Activated T-helper 1 cell treated with anti-CD3 and anti-CD28 coated beads, Interleukin-12 subunit alpha, Interleukin-12 subunit beta, Interleukin-2, Interleukin-4 antibody, amounts not matched to agents 30 ng/mL and 10 ng/mL and 1 ng/mL, durations not matched to agents 14 hours and 24 hours and 36 hours (primary cell): Measurements from ENCODE around the gene PNMT. TPM values are rescaled to one million over a fixed set of nuclear protein-coding genes. Genes with fewer than 3 reads are reported as not detected.
"Not testable (repeated sequence)": the region's sequence is repeated elsewhere in the genome, so short reads cannot be mapped to it uniquely, and the experiment has no call there.

ENCODE experiments used
- DNase-seq: peaks from one replicate; pipeline ENCODE4 v3.0.0; 2021; ENCODE audit warnings: low spot score
- H3K27ac Mint-ChIP-seq: one replicate; pipeline ENCODE4 v1.8.0; 2021; ENCODE audit warnings: mild to moderate bottlenecking, mixed read lengths
- H3K27me3 Mint-ChIP-seq: one replicate; pipeline ENCODE4 v1.8.0; 2022; ENCODE audit warnings: mild to moderate bottlenecking, moderate library complexity, mixed read lengths; ENCODE audit not compliant: insufficient read depth
- H3K36me3 Mint-ChIP-seq: one replicate; pipeline ENCODE4 v1.8.0; 2021; ENCODE audit warnings: low read depth, mixed read lengths
- H3K4me1 Mint-ChIP-seq: one replicate; pipeline ENCODE4 v1.8.0; 2021; ENCODE audit warnings: low read depth, mixed read lengths
- H3K4me3 Mint-ChIP-seq: one replicate; pipeline ENCODE4 v1.8.0; 2021; ENCODE audit warnings: mild to moderate bottlenecking, moderate library complexity, mixed read lengths
- H3K9me3 Mint-ChIP-seq: one replicate; pipeline ENCODE4 v1.8.0; 2021; ENCODE audit warnings: mixed read lengths
- intact Hi-C: fragments of 100-400 bp; cut with micrococcal nuclease; formaldehyde crosslinking; loops from one replicate; pipeline ENCODE4 v1.15.1; 2024
- total RNA-seq: library from RNA; stranded (reverse); gene quantifications from 2 replicates; pipeline ENCODE4 v1.2.3, GENCODE V29; 2022

PNMT gene
- total RNA-seq, 1 donor from 2014 or later: not detected

DNA sequence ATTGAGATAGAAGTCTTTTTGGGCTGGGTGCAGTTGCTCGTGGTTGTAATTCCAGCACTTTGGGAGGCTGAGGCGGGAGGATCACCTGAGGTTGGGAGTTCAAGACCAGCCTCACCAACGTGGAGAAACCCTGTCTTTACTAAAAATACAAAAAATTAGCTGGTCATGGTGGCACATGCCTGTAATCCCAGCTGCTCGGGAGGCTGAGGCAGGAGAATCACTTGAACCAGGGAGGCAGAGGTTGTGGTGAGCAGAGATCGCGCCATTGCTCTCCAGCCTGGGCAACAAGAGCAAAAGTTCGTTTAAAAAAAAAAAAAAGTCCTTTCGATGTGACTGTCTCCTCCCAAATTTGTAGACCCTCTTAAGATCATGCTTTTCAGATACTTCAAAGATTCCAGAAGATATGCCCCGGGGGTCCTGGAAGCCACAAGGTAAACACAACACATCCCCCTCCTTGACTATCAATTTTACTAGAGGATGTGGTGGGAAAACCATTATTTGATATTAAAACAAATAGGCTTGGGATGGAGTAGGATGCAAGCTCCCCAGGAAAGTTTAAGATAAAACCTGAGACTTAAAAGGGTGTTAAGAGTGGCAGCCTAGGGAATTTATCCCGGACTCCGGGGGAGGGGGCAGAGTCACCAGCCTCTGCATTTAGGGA is 31.0 kb downstream of the PNMT start:
- intact Hi-C loops, H3K36me3 Mint-ChIP-seq, H3K27ac Mint-ChIP-seq, H3K9me3 Mint-ChIP-seq, H3K4me1 Mint-ChIP-seq, H3K4me3 Mint-ChIP-seq, DNase-seq: not testable (repeated sequence)
- peaks cover 45% of the 10 kb centered on the region for H3K27me3 Mint-ChIP-seq

DNA sequence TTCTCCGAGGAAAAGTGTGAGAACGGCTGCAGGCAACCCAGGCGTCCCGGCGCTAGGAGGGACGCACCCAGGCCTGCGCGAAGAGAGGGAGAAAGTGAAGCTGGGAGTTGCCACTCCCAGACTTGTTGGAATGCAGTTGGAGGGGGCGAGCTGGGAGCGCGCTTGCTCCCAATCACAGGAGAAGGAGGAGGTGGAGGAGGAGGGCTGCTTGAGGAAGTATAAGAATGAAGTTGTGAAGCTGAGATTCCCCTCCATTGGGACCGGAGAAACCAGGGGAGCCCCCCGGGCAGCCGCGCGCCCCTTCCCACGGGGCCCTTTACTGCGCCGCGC is 31.5 kb downstream of the PNMT start, which contains the start of gene ERBB2:
ERBB2 (plus strand) TSS at position 247 of the 330 bp plus-strand sequence. CDS start 175 bp downstream, outside the sequence.
- no peak for DNase-seq
- Mint-ChIP-seq H3K4me1 (peaks cover 7% of the 10 kb centered on the region), H3K27ac (no peak within 1 kb of the TSS), H3K36me3 (peaks cover 2% of the 10 kb centered on the region), H3K4me3 (no peak within 1 kb of the TSS), H3K9me3 (no peaks in the 10 kb centered on the region), H3K27me3 (peaks cover 45% of the 10 kb centered on the region)
- intact Hi-C loops: no loop called here

DNA sequence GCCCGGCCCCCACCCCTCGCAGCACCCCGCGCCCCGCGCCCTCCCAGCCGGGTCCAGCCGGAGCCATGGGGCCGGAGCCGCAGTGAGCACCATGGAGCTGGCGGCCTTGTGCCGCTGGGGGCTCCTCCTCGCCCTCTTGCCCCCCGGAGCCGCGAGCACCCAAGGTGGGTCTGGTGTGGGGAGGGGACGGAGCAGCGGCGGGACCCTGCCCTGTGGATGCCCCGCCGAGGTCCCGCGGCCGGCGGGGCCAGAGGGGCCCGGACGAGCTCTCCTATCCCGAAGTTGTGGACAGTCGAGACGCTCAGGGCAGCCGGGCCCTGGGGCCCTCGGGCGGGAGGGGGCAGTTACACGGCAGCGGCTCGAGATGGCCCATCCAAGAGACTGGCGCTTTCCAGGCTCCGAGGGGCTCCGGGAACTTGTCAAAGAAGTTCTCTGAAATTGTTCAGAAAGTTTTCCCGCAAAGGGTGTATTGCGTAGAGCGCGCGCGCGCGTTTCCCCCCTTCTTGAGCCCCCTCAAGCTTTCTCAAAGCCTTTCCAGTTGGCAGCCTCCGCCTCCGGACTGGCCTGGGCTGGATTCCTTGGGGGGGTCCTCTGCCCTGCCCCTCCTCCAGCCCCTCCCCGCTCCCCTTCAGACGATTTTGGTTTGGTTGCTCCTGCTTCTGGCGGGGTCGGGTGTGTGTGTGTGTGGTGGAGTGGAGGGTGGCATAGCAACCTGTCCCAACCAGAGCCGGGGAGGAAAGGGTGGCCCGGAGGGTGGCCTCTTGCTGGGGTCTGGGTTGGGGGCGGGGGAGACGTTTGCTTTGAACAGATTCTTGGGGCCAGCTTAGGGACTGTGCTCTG is 32.1 kb downstream of the PNMT start:
- Mint-ChIP-seq H3K36me3 (peaks cover 2% of the 10 kb centered on the region), H3K9me3 (no peaks in the 10 kb centered on the region), H3K4me1 (peaks cover 7% of the 10 kb centered on the region), H3K27ac (no peak overlapping the region), H3K27me3 (peaks cover 45% of the 10 kb centered on the region), H3K4me3 (no peak overlapping the region)
- intact Hi-C loops: no loop called here
- no peak for DNase-seq

DNA sequence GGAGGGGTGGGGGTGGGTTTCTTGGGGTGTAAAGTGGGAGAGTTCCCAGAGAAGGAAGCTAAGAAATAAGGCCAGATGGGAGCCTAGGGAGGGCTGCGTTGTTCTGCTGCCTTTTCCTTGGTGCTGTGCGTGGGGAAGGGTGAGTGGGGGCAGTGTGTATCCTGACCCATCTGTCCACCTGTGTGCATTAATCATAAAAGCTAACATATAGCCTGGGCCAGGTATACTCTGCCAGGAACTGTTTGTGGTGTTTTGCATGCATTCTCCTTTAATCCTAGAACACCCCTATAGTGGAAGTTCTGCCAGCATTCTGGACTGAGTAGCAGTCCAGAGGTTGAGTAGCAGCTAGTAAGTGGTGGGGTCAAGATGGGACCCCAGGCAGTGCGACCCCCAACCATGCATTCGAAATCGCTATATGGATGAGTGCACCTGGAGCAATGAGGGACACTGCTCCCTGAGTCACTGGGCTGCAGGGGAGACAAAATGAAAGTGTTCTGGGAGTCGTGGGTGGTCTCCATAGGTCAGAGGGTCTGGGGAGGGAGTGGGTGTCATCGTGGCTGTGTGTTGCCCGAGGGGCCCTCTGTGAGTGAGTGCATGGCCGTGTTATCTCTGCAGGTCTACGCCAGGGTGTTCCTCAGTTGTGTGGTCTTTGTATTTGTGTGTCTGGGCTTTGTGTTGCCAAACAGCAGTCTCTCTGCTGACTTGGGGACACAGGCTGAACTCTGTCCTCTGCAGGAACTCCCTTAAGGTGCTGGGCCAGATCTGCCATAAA is 32.9 kb downstream of the PNMT start:
- H3K27me3 Mint-ChIP-seq: peaks cover 45% of the 10 kb centered on the region
- peaks cover 7% of the 10 kb centered on the region for H3K4me1 Mint-ChIP-seq
- H3K27ac Mint-ChIP-seq: no peak overlapping the region
- no peak for DNase-seq
- intact Hi-C loops: no loop called here
- H3K9me3 Mint-ChIP-seq: no peaks in the 10 kb centered on the region
- H3K4me3 Mint-ChIP-seq: no peak overlapping the region
- peaks cover 2% of the 10 kb centered on the region for H3K36me3 Mint-ChIP-seq

DNA sequence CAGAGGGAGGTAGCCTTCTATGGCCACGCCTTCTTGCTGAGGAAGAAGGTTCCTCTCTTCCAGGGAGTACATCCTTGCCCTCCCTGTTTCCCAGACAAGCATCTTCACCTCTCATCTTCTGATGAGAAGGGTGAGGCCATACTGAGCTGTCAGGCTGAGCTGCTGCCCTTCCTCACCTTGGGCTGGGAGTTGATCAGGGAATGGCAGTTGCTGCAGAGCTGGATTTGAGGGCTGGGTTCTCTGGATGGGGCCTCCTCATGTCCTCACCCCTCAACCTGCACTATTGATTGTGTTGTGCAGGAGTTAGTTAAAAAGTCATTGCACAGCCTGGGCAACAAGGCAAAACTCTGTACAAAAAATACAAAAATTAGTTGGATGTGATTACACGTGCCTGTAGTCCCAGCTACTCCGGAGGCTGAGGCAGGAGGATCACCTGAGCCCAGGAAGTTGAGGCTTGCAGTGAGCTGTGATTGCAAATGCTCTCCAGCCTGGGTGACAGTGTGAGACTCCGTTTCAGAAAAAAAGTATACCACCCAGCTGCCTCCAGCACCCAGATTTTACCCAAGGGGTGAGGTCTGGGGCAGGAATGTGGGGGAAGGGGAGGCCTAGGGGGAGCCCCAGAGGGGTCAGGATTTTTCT is 33.6 kb downstream of the PNMT start:
- DNase-seq: no peak
- no peak overlapping the region for H3K27ac Mint-ChIP-seq
- peaks cover 45% of the 10 kb centered on the region for H3K27me3 Mint-ChIP-seq
- H3K9me3 Mint-ChIP-seq: no peaks in the 10 kb centered on the region
- H3K4me3 Mint-ChIP-seq: no peak overlapping the region
- peaks cover 9% of the 10 kb centered on the region for H3K4me1 Mint-ChIP-seq
- intact Hi-C loops: no loop called here
- peaks cover 2% of the 10 kb centered on the region for H3K36me3 Mint-ChIP-seq

DNA sequence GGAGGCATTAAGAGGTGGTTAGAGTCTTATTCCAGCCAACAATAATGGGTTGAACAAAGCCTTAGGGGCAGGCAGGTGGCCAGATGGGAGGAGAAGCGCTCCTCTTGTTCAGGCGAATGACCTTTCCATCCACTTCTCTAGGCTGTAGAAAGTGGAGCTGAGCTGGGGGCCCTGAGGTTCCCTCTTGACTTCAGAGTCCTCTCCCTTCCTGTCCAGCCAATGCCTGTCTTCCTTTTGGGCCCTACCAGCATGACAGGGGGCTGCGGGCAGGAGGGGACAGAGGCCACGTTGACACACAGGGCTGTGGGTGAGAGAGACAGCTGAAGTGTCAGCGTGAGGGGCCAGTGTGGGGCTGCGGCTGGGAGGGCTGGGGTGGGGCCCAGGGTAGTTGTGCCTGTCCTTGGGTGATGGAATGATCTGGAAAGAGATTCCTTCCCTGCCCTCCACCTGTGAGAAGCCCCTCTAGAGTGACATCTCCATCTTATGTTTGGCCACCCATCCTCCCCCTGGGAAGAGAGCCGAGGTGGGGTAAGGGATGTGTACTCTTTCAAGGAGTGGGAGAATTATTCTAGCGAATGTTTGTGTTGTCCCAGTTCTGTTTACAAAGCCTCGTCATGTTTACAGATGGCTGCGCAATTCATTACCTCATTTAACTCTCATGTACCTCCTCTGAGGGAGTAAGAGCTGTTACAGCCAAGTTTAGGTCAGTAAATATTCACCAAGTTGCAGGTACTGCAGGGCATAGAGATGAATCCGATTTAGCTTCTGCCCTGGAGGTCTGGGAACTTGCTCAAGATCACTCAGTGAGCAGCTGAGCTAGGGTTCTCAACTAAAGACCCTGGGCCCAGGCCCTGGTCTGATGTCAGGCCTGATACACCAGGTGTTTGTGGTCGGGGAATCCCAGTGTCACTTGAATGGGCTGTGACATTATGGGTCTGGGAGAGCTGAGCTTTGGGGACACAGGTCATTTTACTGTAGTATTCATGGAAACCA is 34.9 kb downstream of the PNMT start:
- DNase-seq: no peak
- H3K36me3 Mint-ChIP-seq: peaks cover 2% of the 10 kb centered on the region
- H3K4me3 Mint-ChIP-seq: no peak overlapping the region
- intact Hi-C loops: no loop called here
- H3K4me1 Mint-ChIP-seq: peaks cover 14% of the 10 kb centered on the region
- H3K27me3 Mint-ChIP-seq: peaks cover 40% of the 10 kb centered on the region
- no peak overlapping the region for H3K27ac Mint-ChIP-seq
- H3K9me3 Mint-ChIP-seq: no peaks in the 10 kb centered on the region

DNA sequence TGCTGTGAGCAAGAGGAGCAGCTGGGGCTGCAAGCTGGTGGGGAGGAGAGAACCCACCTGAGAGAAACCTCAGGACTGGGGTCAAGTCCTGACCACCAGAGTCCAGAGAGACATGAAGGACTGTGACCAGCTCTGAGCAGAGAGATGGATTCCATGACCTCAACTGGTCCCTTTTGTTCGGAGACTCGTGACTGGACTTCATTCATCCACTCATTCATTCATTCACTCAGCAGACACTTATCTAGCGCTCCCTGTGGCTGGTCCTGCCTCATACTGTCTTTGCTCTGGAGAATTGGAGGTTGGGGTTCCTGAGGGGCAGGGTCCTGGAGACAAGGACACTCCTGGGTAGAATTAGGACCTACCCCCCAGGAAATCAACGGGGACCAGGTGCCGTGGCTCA is 35.7 kb downstream of the PNMT start:
- Mint-ChIP-seq H3K27ac (no peak overlapping the region), H3K4me3 (no peak overlapping the region), H3K4me1 (peaks cover 14% of the 10 kb centered on the region), H3K9me3 (no peaks in the 10 kb centered on the region), H3K36me3 (peaks cover 2% of the 10 kb centered on the region), H3K27me3 (peaks cover 36% of the 10 kb centered on the region)
- intact Hi-C loops: no loop called here
- DNase-seq: no peak

DNA sequence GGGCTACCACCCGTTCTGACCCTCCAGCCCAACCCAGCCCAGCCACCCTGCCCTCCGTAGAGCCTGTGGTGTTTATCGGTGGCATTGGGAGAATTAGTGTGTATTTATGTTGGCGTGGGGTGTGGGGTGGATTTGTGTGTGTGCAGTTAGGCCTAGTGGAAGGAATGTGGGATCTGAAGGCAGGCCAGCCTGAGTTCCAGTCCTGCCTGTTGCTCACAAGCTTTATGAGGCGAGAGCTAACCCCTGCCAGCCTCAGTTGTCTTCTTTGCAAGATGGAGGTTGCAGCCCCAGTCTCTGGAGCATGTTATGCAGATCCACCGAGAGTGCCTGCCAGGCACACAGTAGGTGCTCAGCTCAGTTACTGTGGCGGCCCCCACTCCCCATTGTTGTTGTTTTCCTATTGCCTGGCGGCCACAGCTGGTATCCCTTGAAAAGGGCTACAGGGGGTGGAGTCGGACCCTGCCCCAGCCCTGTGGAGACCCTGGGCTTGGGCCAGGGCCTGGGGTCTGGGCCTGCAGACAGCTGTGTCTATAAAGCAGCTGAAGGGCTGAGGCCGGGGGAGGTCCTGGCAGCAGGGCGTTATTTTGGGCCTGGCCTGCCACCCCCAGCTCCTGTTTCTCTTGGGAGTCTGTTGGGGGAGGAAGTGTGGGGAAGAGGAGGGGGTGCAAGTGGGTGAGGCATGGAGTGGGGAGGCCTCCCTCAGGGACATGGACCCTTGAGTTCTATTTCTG is 36.7 kb downstream of the PNMT start:
- intact Hi-C loops: no loop called here
- no peak for DNase-seq
- Mint-ChIP-seq H3K4me1 (peaks cover 14% of the 10 kb centered on the region), H3K27me3 (peaks cover 27% of the 10 kb centered on the region), H3K4me3 (no peak overlapping the region), H3K27ac (no peak overlapping the region), H3K9me3 (no peaks in the 10 kb centered on the region), H3K36me3 (peaks cover 2% of the 10 kb centered on the region)

DNA sequence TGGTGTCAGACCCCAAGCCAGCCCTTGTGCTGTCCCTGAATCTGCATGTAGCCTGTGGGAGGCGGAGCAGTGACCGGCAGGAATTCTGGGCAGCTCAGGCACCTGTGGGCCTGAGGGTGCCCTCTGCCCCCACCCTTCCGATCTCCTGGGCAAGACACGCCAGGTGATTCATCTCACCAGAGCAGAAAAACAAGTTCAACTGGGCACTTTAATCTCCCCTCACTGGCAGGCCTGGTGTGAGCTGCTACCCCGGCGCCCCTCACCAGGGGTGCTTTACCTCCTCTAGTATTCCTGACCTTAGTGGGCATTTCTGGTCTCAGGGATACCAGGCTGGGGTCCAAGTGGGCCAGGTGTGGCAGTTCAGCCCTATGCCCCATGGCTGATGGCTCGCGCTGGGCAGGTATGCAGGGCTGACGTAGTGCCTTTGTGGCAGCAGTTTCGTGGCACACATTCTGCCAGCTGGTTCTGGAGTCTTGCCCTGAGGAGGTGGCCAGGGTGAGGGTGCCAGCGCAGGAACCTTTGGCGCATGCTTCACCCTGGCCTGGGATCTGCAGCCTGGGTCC is 37.6 kb downstream of the PNMT start:
- no peaks in the 10 kb centered on the region for H3K9me3 Mint-ChIP-seq
- H3K27ac Mint-ChIP-seq: no peak overlapping the region
- H3K36me3 Mint-ChIP-seq: peaks cover 2% of the 10 kb centered on the region
- peaks cover 23% of the 10 kb centered on the region for H3K27me3 Mint-ChIP-seq
- no peak for DNase-seq
- no peak overlapping the region for H3K4me3 Mint-ChIP-seq
- intact Hi-C loops: no loop called here
- peaks cover 14% of the 10 kb centered on the region for H3K4me1 Mint-ChIP-seq

DNA sequence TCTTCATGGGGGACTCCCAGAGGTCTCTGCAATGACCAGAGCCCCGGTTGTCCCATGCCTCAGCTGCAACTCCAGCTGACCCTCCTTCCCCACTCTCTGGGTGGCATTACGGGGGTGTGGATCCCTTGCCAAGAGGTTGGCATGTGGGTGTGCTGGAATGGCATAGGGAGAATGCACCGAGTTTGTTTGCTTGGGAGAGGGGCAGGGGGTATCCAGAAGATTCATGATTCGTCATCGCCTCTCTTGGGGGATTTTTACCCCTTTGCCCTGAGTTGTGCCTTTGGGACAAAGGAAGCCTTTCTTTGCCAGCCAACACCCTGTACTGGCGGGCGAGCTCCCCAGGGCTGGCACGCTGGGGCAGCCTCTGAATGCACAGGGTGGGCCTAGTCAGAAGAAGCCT is 38.1 kb downstream of the PNMT start:
- Mint-ChIP-seq H3K4me1 (peaks cover 14% of the 10 kb centered on the region), H3K9me3 (no peaks in the 10 kb centered on the region)

DNA sequence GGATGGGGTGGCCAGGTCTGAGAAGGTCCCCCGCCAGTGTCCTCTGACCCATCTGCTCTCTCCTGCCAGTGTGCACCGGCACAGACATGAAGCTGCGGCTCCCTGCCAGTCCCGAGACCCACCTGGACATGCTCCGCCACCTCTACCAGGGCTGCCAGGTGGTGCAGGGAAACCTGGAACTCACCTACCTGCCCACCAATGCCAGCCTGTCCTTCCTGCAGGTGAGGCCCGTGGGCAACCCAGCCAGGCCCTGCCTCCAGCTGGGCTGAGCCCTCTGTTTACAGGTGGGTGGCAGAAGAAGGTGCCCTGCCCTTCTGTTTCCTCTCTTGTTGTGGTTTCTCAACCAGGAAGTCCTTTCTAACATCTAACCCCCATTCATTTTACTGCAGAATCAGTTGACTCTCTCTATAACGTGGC is 38.7 kb downstream of the PNMT start:
- Mint-ChIP-seq H3K9me3 (no peaks in the 10 kb centered on the region), H3K4me3 (peak overlapping the region; percentile 42), H3K27me3 (peaks cover 12% of the 10 kb centered on the region), H3K36me3 (peaks cover 2% of the 10 kb centered on the region), H3K4me1 (peaks cover 14% of the 10 kb centered on the region), H3K27ac (peak overlapping the region; percentile 44)
- intact Hi-C loops: no loop called here
- no peak for DNase-seq

More for the DNA sequence above, 38.1 kb downstream of the PNMT start:
- no peak for DNase-seq
- Mint-ChIP-seq H3K4me3 (no peak overlapping the region), H3K27me3 (peaks cover 17% of the 10 kb centered on the region), H3K27ac (no peak overlapping the region), H3K36me3 (peaks cover 2% of the 10 kb centered on the region)
- intact Hi-C loops: no loop called here
